IPS-18a (cell line): ENCODE data around the gene PPID.
"Not testable (repeated sequence)": the region's sequence is repeated elsewhere in the genome, so short reads cannot be mapped to it uniquely, and the experiment has no call there.

Experiments used
- H3K27ac ChIP-seq: one replicate; pipeline ENCODE4 v1.5.1; 2013; ENCODE audit warnings: low read length
- H3K27me3 ChIP-seq: one replicate; pipeline ENCODE4 v1.6.1; 2013; ENCODE audit warnings: mild to moderate bottlenecking, low read length; ENCODE audit not compliant: control insufficient read depth, insufficient read depth
- H3K36me3 ChIP-seq: one replicate; pipeline ENCODE4 v1.6.1; 2013; ENCODE audit warnings: low read depth, low read length; ENCODE audit not compliant: control insufficient read depth
- H3K4me1 ChIP-seq: one replicate; pipeline ENCODE4 v1.6.1; 2013; ENCODE audit warnings: low read depth, low read length; ENCODE audit not compliant: control insufficient read depth
- H3K4me3 ChIP-seq: one replicate; pipeline ENCODE4 v1.5.1; 2013; ENCODE audit warnings: low read length
- H3K9ac ChIP-seq: one replicate; pipeline ENCODE4 v1.6.1; 2013; ENCODE audit warnings: mild to moderate bottlenecking, low read length, moderate library complexity
- H3K9me3 ChIP-seq: one replicate; pipeline ENCODE4 v1.6.1; 2013; ENCODE audit warnings: low read depth, low read length; ENCODE audit not compliant: control insufficient read depth

PPID gene

GRCh38 chr4:158663707-158664625 lies 59.2 kb downstream of the PPID start:
- not testable (repeated sequence) for H3K27ac ChIP-seq, H3K4me1 ChIP-seq, H3K36me3 ChIP-seq, H3K4me3 ChIP-seq, H3K9ac ChIP-seq, H3K27me3 ChIP-seq, H3K9me3 ChIP-seq

GRCh38 chr4:158663255-158663654 lies 59.9 kb downstream of the PPID start:
- H3K4me1 ChIP-seq, H3K9ac ChIP-seq, H3K4me3 ChIP-seq, H3K27ac ChIP-seq, H3K36me3 ChIP-seq, H3K27me3 ChIP-seq, H3K9me3 ChIP-seq: not testable (repeated sequence)
